Measurements from ENCODE around the gene TXNRD2. TPM values are rescaled to one million over a fixed set of nuclear protein-coding genes. Genes with fewer than 3 reads are reported as not detected.

TXNRD2 gene
- total and polyA plus RNA-seq, 10 of the 15 experiments (the other 5 are each of a cell fraction or from before 2014, with no cell fraction given): 1.6 to 26.0 (median 13.9) TPM

GRCh38 chr22:19862619-19863246 is 78.9 kb downstream of the TXNRD2 start:
- Histone ChIP-seq H3K79me2 (ENCODE audit: control insufficient read depth, insufficient read depth, low read length) (no peaks in the 10 kb centered on the region; the same call in 1 of the 2 replicates), H3K9me3 (replicated peaks; ENCODE audit: control insufficient read depth, insufficient read depth, low read length) (no peaks in the 10 kb centered on the region), H3K27me3 (replicated peaks in 1 of 2; ENCODE audit: control insufficient read depth in 2 of 2, insufficient read depth in 2 of 2, low read length in 1 of 2) (no peaks in the 10 kb centered on the region), H3K9ac (ENCODE audit: control insufficient read depth, insufficient read depth, low read length) (no peak overlapping the region), H3K27ac (ENCODE audit: control insufficient read depth, insufficient read depth) (no peak overlapping the region), H3K4me3 (no peak overlapping the region), H2AFZ (ENCODE audit: control insufficient read depth, low read depth, low read length) (no peak overlapping the region), H3K4me2 (ENCODE audit: control insufficient read depth, insufficient read depth) (no peak overlapping the region), H3K36me3 (ENCODE audit: control insufficient read depth in 2 of 2, insufficient read depth in 2 of 2, low read length in 1 of 2) (no peaks in the 10 kb centered on the region), H4K20me1 (ENCODE audit: control insufficient read depth, insufficient read depth) (no peaks in the 10 kb centered on the region), H3K4me1 (ENCODE audit: control insufficient read depth, insufficient read depth, low read length) (no peaks in the 10 kb centered on the region)
- 89% methylated on average over 13 of the region's 13 CpGs for WGBS (ENCODE audit: insufficient coverage, insufficient replicate concordance, low lambda C conversion rate, missing lambda C conversion rate)
- DNase-seq (ENCODE audit: low read depth, low spot score) (no peak), FAIRE-seq (no peak), ATAC-seq (no peak)
- POLR2A ChIA-PET: no interaction called here
- intact Hi-C loops (cut with micrococcal nuclease; ENCODE audit: unreplicated experiment) (no loop called here), in situ Hi-C loops (cut with MboI) (no loop called here)
- RAD21 ChIA-PET (ENCODE audit: unreplicated experiment): no interaction called here
- SMC1A ChIA-PET (ENCODE audit: uncharacterized antibody, unreplicated experiment): no interaction called here
- CTCF ChIA-PET: no interaction called here
- no TSS peak for BruUV-seq (replicated peaks)
- TF ChIP-seq ZZZ3 (IDR thresholded peaks at IDR 0.05; ENCODE audit: control insufficient read depth, insufficient read length, low read depth): no peak
- TF ChIP-seq ATF3 (IDR thresholded peaks at IDR 0.05; ENCODE audit: borderline replicate concordance, extremely low read depth, low read depth, low read length): no peak
- no peak for TF ChIP-seq TARDBP (IDR thresholded peaks at IDR 0.05; ENCODE audit: borderline replicate concordance)
- no peak for TF ChIP-seq POLR2A (IDR thresholded peaks at IDR 0.05; ENCODE audit: low read depth, low read length)
- no peak for TF ChIP-seq BHLHE40 (IDR thresholded peaks at IDR 0.05; ENCODE audit: borderline replicate concordance in 1 of 2, low read depth in 2 of 2, low read length in 1 of 2)
- TF ChIP-seq CUX1 (IDR thresholded peaks at IDR 0.05; ENCODE audit: insufficient replicate concordance, low read depth, low read length): no peak
- TF ChIP-seq BRCA1 (IDR thresholded peaks at IDR 0.05; ENCODE audit: low read depth, low read length): no peak
- TF ChIP-seq NBN (IDR thresholded peaks at IDR 0.05): no peak
- no peak for TF ChIP-seq ZNF687 (IDR thresholded peaks at IDR 0.05)
- no peak for TF ChIP-seq NR2C1 (IDR thresholded peaks at IDR 0.05)
- no peak for TF ChIP-seq HCFC1 (IDR thresholded peaks at IDR 0.05; ENCODE audit: low read length)
- no peak for TF ChIP-seq ESRRA (IDR thresholded peaks at IDR 0.05; ENCODE audit: low read length)
- no peak for TF ChIP-seq NR2C2 (IDR thresholded peaks at IDR 0.05; ENCODE audit: borderline replicate concordance, control insufficient read depth, insufficient read length, low read depth)
- TF ChIP-seq SMC3 (IDR thresholded peaks at IDR 0.05; ENCODE audit: borderline replicate concordance, low read length): no peak
